GM18907 (cell line): Measurements from ENCODE around the gene TMEM9.

Experiments used
- ATAC-seq: cut with Tn5 transposase; IDR thresholded peaks from one replicate; pipeline ENCODE4 v1.9.1; 2021; ENCODE audit warnings: mild to moderate bottlenecking, moderate library complexity; ENCODE audit not compliant: unreplicated experiment

Gene TMEM9

DNA sequence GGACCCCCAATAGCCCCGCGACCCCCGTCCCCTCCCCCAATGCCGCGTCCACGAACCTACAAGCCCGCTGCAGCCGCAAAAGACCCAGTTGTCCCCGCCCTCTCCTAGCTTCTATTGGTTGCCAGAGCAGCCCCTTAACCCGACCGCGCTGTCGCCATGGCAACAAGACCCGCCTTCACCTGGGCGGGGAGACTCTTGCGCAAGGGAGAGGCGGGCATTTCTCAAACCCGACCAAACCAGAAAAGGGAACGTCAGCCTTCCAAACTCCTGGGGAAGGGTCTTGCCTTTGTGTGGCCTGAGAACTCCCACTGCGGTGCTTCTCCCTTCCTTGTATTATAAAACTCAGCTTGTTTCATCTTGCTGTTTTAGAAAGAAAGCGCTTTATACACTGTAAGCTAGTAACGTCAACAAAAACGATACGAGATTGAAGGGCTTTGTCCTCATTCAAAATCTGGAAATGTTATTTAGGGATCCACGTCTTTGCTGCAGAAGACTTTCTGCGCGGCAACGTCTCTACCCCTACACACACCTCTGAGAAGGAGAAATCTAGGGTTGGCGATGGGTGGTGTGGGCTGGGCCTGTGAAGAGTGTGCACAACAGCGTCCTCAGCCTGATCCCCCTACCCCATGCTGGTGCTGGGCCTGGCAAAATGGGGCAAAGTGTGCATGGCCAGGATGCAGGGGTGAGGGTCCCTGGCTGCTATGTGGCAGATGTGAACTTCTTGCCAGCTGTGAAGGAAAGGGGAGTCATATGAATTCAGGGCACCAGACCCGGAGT, at the start of gene TMEM9:
Gene TMEM9, minus strand, starts transcription at position 86 of the 777 bp plus-strand sequence. CDS start 551 bp downstream, outside the sequence.
- ATAC-seq, result peak; percentile 96

DNA sequence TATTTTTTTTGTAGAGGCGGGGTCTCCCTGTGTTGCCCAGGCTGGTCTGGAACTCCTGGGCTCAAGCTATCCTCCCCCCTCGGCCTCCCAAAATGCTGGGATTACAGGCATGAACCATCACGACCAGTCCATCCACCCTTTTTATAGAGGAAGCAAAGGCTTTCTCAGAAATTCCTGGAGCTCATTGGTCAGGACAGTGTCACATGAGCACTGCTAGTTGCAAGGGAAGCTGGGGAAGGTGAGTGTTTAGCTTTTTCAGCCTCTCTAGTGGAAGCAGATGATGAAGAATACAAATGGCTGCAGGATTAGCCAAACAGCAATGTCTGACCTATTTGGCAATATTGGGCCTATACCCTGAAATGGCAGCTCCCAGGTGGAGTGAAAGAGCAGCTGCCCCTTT, 44.3 kb upstream of the TMEM9 start:
- ATAC-seq, result no peak

DNA sequence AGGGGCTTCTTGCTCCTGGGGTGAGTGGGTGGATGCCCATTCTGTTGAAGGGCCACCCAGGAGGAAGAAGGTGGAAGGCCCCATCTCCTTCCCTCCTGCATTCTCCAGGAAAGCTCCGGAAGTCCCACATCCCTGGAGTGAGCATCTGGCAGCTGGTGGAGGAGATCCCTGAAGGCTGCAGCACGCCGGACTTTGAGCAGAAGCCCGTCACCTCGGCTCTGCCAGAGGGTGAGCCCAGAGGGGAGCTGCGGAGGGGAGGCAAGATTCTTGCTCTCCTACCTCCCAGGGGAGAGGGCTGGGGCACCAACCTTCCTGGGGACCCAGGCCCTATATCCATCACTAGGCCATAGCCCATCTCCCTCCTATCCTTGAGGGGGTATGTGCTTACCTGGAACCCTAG, 39.8 kb upstream of the TMEM9 start:
- ATAC-seq, result no peak

DNA sequence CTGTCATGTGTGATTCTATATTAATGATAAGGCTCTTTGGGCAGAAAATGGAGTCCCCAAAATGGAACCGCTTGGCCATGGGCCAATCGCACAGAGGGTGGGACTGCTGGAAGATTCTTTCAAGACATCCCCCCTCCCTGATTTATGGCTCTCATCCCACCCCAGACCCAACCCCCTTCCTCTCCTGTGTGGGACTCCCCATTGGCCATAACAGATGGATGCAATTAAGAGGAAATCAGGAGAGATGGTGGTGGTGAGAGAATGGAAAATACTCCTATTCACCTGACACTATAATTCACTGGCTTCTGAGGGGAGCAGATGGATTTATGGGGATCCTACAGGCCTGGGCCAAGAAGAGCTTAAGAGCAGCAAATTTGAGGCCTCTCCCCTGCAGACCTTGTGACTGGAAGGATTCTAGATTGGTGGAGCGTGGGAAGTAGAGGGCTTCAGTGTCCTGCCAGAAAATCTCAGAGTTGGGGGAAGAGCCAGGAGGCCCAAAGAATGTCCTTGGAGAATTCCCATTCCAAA, 38.1 kb upstream of the TMEM9 start:
- ATAC-seq, result no peak

DNA sequence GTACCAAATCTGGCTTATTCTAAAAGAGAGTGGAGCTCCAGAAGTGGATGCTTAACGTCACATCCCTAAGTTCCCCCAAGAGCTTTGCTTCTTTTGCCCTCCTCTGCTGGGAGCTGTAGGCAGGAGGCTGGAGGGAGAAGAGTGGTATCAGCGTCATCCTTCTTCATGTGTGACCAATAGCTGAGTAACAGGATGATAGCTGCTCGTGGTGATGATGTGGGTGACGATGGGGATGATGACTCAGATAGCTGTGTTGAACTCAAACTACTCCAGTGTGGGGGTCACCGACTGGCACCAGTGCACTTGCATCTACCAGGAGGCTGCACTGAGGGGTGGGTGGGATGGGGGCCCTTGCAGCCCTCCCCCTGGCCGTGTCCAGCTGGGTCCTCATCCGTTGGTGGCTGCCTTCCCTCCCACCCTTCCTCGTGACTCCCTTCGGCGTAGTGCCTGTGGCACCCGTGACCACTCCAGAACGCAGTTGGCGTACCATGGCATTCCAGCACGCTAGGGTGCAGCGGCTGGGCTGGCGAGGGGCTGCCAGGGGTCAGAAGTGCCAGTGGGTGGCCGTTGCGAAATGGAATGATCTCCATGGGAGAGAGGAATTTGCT, 37.5 kb upstream of the TMEM9 start:
- ATAC-seq, result no peak

DNA sequence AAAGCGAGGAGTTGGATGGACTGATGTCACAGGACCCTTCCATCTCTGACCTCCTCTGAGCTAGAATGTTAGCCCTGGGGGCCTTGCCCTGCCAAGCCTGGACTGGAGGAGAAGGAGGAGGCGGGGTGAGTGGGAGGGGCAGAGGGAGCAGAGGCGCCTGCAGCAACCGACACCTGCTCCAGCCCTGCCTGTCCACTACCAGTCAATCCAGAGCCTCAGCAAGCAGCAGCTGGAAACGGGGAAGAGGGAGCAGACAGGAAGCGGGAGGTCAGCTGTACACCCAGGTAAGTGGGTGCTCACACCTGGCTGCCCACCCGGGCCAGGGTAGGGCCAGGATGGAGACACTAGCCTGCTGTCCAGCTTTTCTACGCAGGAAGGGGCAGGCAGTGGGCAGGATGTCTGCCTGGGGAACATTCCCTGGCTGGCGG, 36.4 kb upstream of the TMEM9 start, which contains the start of gene IGFN1:
Gene IGFN1, plus strand, starts transcription at position 201 of the 428 bp plus-strand sequence. CDS start 2,470 bp downstream, outside the sequence.
- no peak for ATAC-seq

DNA sequence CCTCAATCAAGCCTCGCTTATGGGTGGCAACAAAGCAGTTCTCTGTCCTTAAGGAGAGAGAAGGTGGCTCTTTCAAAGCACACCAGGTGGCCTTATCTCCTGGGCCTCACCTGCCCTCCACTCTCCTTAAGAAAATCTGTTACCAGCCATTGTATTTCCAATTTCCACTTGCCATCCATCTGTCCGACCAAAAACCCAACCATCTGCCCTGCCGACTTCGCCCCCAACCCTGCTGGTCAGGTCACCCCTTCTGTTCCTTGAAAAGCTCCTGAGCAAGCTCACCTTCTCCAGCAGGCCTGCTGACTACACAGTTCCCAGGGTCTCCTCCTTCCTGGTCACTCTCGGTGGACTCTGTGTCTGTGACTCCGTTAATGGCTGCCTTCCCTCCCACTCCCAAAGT, 35.7 kb upstream of the TMEM9 start:
- ATAC-seq, result no peak

DNA sequence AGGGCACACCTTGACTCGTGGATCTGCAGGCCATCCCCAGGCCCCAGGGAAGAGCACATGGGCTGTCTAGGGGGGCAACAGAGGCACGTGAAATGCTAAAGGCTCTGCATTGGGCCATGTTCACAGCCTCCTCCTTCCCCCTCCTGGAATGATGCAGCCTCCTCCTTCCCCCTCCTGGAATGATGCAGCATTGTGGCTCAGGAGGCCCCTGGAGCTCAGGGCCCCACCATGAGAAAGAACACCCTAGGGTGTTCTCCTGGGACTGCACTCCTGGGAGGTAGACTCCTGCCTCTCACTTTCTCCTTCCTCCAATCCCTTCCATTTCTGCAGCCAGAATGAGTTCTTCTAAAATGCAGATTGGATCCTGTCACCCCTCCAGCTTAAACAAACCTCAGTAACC, 34.8 kb upstream of the TMEM9 start:
- no peak for ATAC-seq

DNA sequence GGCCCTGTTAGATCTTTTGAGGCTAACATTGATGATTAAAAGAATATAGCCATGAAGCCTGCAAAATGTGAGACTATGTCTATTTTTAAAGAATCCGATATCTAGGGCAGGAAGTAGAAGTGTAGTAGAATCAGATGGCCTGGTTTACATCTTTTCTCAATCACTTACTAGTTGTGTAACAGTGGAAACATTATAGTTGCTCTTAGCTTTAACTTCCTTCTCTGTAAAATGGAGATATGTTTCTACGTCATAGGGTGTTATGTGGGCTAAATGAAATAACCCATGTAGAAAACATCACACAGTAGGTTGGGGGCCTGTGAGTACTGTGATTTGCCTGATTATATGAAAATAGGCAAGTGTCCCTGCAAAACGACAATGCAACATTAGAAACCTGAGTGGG, 31.9 kb upstream of the TMEM9 start:
- no peak for ATAC-seq

DNA sequence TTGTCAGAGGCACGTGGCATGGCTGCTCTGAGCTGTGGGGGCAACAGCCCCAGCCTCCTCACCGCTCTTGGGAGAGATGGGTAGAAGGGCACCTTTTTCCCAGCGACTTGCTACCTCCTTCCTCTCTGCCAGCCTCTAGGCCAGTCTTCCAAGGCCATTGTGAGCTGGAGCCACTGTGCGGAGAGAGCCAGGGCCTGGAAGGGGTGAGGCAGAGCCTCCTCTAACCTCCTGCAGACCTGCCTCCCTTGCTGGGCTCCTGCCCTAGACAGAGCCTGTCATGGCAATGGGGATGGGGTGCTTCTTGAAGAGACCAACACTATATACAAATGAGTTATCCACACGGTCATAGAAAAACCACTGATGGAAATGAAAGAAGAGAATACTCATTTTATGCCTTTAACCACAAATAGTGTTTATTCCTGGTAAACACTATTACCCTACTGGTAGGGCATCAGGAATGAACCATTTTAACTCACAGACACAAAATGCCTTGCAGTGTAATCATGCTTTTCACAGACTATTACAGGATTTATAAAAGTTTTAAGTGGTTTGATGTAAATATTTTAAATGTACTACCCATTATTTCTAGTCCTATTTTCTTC, 31.4 kb upstream of the TMEM9 start:
- no peak for ATAC-seq

DNA sequence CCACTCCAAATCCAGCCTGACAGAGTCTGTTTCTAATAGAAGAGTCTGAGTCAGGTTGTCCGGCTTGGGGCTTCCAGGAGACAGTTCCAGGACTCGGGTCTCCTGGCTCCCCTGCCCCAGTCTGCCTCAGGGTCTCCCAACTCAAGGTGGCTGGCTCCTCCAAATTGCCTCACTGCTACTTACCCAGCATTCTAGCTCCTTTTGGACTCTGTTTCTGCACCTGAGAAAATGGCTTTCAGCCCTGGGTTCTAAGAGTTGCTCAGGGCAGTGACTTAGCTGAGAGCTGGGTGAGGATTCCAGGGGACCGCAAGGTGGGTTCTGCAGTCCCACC, 30.8 kb upstream of the TMEM9 start:
- ATAC-seq, result no peak

DNA sequence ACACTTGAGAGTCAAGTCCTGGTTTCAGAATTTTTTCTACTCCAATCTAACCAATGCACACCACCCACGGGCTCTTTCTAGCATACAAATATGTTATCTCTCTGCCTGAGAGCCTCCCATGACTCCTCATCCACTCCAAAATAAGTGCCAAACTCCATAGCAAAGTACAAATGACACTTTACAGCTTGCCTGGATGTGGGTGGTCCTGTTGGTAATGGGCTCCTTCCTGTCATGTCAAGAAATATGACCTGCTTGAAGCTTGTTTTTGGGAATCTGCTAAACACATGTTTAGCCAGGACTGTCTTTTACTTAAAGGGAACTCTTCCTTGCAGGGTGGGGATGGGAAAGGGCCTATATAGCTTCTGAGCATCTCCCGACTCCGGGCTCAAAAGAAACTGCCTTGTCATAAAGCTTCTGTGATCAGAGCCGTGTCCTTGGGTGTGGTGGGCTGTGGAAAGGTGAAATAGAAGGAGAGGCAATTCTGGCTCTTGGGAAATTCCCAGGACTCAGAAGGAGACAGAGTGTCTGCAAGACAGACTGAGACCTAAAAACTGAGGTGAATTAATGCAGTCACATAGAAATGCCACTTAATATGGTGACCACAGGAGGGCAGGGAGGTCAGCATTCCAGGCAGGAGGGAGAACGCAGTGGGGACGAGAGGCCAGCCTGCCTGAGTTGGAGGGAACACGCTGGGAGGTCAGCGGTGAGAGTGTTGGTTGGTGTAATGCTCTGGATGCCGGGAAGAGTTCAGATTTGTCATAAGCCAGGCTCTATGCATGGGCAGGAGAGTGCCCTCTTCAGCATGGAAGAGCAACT, 30.2 kb upstream of the TMEM9 start:
- no peak for ATAC-seq

DNA sequence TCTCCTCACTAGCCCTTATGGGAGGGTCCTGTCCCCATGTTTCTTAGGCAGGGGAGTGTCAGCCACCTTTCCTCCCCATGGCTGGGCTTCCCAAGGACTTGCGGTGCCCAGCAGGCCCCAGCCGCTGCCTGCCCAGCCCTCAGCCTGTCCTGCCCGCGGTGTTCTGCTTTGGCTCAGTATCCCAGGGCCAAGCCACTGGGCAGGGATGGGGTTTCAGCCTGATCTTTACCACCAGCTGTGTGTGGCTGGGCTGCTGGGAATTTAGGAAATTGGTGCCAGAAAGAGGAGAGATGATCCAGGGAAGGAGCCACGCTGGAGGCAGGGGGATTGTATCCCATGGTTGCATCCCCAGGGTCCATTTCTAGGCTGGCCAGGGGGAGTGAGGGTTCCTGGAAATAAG, 29.5 kb upstream of the TMEM9 start:
- no peak for ATAC-seq

DNA sequence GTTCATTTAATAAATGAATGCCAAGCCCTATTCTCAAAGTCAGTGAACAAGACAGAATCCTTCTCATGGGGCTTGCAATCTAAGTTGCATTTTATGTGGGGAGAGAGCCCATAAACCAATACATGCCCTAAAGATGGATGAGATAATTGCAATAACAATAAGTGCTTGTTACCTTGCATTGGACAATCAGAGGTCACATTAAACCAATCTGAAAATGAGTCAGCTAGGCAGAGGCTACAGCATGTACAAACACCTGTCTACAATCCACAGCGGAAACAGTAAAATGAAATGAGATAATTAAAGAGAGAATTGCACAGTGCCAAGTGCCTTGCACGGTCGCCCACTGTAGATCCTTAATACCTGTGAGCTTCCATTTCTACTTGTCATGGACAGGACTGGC, 28.9 kb upstream of the TMEM9 start:
- ATAC-seq, result no peak

DNA sequence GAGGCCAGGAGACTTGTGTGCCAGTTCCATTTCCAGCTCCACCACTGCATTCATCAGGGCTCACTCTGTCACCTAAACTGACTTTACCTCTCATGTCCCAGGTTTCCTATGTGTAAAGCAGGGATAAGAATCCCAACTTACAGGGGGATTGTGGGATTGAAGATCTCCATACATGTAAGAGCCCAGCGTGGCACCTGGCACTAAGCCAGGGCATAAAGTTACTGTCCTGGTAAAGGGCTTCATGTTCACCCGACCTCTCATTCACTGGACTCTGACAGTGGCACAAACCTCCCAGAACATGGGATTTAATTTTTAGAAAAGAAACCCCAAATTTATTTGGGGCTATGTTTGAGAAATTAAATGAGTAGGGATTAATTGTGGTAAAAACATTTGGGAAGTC, 27.5 kb upstream of the TMEM9 start:
- ATAC-seq, result no peak

DNA sequence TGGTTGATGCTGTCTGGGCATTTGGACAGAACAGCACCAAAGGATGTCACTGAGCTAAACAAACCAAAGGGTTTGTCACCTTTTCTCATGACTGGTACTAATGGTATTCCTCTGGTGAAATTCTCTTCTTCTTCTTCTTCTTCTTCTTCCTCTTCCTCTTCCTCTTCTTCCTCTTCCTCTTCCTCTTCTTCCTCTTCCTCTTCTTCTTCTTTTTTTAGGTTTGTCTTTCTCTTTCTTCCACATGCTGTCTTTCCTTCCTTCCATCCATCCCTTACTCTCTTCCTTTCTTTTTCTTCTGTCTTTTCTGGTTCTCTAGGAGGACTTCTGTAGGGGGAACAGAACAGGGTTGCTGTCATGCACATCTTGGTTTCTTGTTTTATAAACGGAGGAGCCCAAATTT, 27.0 kb upstream of the TMEM9 start:
- ATAC-seq, result no peak

DNA sequence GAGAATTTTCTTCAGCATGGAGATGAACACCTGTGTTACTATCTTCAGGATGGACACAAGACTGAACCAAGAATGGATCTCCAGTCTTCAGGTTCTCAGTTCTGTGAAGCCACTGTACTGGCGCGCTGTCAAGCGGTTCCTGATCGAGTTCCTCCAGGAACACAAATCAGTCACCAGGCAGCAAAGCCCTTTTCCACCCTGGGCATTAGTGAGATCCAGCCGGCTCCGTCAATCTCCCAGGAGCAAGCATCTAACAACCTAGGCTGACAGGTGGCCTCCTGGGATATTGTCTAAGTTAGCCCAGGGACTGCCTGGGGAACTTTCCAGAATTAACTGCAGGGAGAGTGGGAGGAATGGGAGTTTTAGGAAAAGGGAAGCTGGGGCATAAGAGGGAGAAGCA, 26.6 kb upstream of the TMEM9 start:
- no peak for ATAC-seq

DNA sequence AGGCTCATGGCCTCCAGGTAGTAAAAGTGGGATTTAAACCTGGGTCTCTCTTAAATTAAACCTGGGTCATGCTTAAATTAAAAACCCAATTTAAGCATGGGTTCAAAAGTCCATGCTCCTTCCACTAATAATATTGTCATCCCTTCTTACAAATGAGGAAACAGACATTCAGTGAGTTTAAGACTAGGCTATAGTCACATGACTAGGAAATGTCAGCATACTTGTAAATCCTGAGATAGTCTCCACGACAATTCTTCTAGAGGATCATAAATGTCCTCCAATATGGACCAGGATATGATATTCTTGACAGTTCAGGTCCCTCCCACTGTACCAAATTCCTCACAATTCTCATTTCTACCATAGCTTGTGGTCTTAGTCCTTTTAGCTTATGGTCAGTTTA, 25.9 kb upstream of the TMEM9 start:
- no peak for ATAC-seq

DNA sequence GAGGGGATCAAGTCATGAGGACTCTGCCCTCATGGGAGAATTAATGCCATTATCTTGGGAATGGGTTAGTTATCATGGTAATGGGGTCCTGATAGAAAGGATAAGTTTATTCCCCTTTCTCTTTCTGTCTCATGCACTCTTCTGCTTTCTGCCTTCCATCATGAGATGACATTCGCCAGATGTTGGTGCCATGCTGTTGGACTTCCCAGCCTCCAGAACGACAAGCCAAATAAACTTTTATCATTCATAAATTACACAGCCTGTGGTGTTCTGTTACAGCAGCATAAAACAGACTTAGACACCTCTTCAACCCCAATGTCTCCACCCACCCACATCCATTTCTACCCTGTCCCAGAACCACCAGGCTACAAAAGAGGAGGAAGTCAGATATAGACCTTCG, 24.4 kb upstream of the TMEM9 start:
- ATAC-seq, result no peak

DNA sequence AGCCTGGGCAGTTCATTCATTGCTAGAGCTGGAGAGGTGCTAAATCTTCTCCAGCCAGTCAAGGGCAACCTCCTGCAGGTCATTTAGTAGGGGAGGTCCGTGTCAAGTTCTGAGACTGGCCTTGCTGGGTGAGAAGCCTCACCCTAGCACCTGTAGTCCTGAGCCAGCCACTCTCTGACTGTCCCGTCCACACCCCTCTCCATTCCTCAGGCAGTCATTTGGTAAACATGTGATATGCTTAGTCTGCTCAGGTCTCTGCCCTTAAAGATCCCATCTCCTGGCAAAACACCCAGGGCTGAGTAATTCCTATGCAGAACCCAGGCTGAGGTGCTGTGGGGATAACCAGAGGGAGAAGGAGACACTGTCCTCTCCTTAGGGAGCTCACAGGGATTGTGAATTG, 22.7 kb upstream of the TMEM9 start:
- no peak for ATAC-seq

DNA sequence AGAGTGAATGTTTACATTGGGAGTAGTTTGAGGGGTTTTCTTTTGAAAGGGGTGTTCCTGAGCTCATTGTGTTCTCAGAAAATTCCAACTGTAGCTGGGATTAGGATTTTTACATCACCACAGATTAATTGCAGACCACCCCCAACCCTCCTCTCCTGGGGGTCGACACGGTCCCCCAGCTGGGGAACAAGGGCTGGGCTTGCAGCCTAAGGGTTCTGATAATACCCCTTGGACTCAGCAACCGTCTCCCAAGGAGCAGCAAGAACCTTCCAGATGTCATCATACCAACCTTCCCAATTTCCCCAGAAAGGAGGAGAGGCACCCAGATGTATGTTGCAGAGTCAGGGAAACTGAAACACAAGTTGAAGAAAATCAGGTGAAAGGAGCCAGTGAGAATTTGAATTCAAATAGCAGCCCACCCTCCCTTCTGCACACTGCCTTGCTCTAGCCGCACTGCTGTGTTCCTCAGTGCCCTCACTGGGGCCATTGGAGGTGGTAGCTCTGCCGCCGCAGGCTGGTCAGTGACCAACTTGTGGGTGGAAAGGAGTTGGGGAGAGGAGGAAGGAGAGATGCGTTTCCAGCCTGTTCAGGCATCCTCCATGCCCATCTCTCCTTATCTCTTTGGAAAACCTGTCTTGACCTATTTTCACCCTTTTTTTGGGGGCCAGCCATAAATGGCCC, 21.7 kb upstream of the TMEM9 start:
- no peak for ATAC-seq
